Ovary (tissue), 9 donors: ENCODE measurements around the gene DGKI. TPM values are rescaled to one million over a fixed set of nuclear protein-coding genes. Genes with fewer than 3 reads are reported as not detected.

Experiments used
- DNase-seq, 5 donors: peaks; one replicate each; pipeline ENCODE4 v3.0.0-alpha.2; 2019 to 2020
- H3K27ac ChIP-seq, 2 donors: fragments of 200-600 bp; one replicate each; pipeline versions ENCODE4 v1.5.1 to v1.8.0; 2019 to 2022
- H3K27me3 ChIP-seq: fragments of 200-600 bp; one replicate; pipeline ENCODE4 v1.8.0; 2022
- H3K36me3 ChIP-seq: fragments of 200-600 bp; sonication (generic); one replicate; pipeline ENCODE4 v1.5.1; 2019
- H3K4me1 ChIP-seq: one replicate; pipeline ENCODE4 v1.8.1; 2013; ENCODE audit warnings: mild to moderate bottlenecking, moderate library complexity; ENCODE audit not compliant: insufficient read depth
- H3K4me3 ChIP-seq: fragments of 200-600 bp; sonication (generic); one replicate; pipeline ENCODE4 v1.5.1; 2017
- H3K9me3 ChIP-seq, 2 donors: fragments of 200-600 bp in 1 of 2; sonication (generic) in 1 of 2; one replicate each; pipeline versions ENCODE4 v1.5.1 to v1.8.1; 2013 to 2019; ENCODE audit warnings: mild to moderate bottlenecking in 1 of 2, moderate library complexity in 1 of 2
- CTCF ChIP-seq, 3 donors: fragments of 450-650 bp in 2 of 3; fragments of 200-600 bp in 1 of 3; IDR thresholded peaks; one replicate each; pipeline versions ENCODE4 v1.5.1 to v1.8.0; 2016 to 2022; ENCODE audit warnings: antibody characterized with exemption in 3 of 3, mild to moderate bottlenecking in 1 of 3
- EP300 ChIP-seq: sonication (generic); formaldehyde crosslinking; IDR thresholded peaks from one replicate; pipeline ENCODE4 v1.6.1; 2017; ENCODE audit warnings: antibody characterized with exemption
- POLR2A ChIP-seq: fragments of 450-650 bp; IDR thresholded peaks from one replicate; pipeline ENCODE4 v1.6.1; 2017; ENCODE audit warnings: antibody characterized with exemption, mild to moderate bottlenecking, moderate library complexity
- WGBS, 3 donors: extraction: QIAGEN DNeasy Blood & Tissue Kit in 1 of 3; methylation state at CpG; one replicate each; pipeline versions ENCODE4 v1.1.5 to v1.1.7; 2013 to 2017; 5-methylcytosine and 5-hydroxymethylcytosine counted together
- intact Hi-C, 4 donors: fragments of 100-400 bp; cut with DNase I; formaldehyde crosslinking; loops; one replicate each; pipeline versions ENCODE4 v1.11.0 to v1.15.1; 2022 to 2023
- polyA plus RNA-seq, 2 donors: library from polyadenylated mRNA; stranded (reverse); fragments of 200-250 nt in 1 of 2; fragments of 350-450 nt in 1 of 2; fragmentation: Illumina TruSeq in 1 of 2; extraction: RNeasy Lipid Tissue Mini Kit (QIAGEN cat#74804) in 1 of 2; gene quantifications; one replicate each; pipeline ENCODE4 v1.2.3, GENCODE V29; 2013 to 2014
- total RNA-seq, 7 donors: library from RNA; depleted of rRNA in 2 of 7; stranded (reverse); fragments of >200 nt in 2 of 7; fragmentation: NEBNext Ultra II Directional in 3 of 7; extraction: Animal tissue kit (Norgen Biotek cat#: 25700) in 3 of 7; gene quantifications; one replicate each; pipeline versions ENCODE4 v1.1.0 to v1.2.4, GENCODE V29; 2016 to 2023
- donor health status: DM: no; HTN: no; CAD: no; lungs with moderate emphysema.
- donor health status: DM: no; HTN: no; CAD: no.
- donor health status: Bipolar disorder and iron deficiency.
- donor health status: DM: yes; HTN: yes; CAD: no.
- donor health status: DM: no; HTN: no; CAD: no.
- donor health status: DM: yes; HTN: yes; CAD: no.

Gene DGKI
- total and polyA plus RNA-seq, 9 donors = 0.10 to 1.3 (median 0.29) TPM

DNA sequence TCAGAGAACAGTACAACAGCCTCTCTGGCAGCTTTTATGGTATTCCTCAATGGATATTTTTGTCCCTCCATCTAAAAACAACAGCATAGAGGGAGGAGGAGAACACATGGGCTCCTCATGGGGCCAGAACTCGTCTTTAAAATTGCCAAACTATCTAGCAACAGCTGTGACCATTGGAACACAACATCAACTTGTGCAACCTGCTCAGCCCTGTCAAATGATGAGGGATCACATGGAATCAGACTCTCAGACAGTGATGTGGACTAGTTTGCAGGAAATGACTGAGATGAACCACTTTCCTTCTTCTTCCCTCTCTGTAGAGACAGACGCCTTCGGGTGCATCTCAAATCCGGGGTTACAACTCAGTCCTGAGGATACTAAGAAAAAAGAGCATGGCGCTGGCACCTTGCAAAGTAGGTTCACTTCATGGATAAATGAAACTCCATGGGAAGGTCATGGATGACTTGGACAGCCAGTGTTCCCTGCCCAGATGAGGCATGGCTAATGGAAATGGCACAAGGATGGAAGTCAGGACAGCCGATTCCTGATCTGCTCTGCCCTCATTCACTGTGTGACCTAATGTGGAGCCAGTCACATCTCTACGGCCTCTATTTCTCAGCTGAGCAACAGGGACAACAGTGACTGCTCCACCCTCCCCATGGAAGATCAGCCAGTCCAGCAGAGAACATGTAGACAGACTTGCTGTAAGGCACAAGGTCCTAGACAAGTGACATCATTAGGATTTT lies 24.6 kb upstream of the DGKI start:
- no peaks in the 10 kb centered on the region for H3K27me3 ChIP-seq
- peaks cover 11% of the 10 kb centered on the region for H3K4me1 ChIP-seq
- no peak overlapping the region for H3K27ac ChIP-seq
- intact Hi-C loops = no loop called here
- no peak for TF ChIP-seq CTCF (IDR thresholded peaks at IDR 0.05)
- TF ChIP-seq POLR2A = no peak
- no peak for TF ChIP-seq EP300
- H3K4me3 ChIP-seq = no peak overlapping the region
- WGBS, 3 donors = 82 to 83% (median 82%) methylated on average over 7 of the region's 7 CpGs
- DNase-seq = no peak
- no peaks in the 10 kb centered on the region for H3K36me3 ChIP-seq
- H3K9me3 ChIP-seq = no peaks in the 10 kb centered on the region

- intact Hi-C loops = no loop called here
- DNase-seq = no peak
- no peaks in the 10 kb centered on the region for H3K27me3 ChIP-seq
- H3K36me3 ChIP-seq = no peaks in the 10 kb centered on the region
- H3K27ac ChIP-seq = no peak overlapping the region
- H3K4me3 ChIP-seq = no peak overlapping the region
- H3K9me3 ChIP-seq = no peaks in the 10 kb centered on the region
- peaks cover 11% of the 10 kb centered on the region for H3K4me1 ChIP-seq
- TF ChIP-seq CTCF (IDR thresholded peaks at IDR 0.05) (no peak), POLR2A (no peak), EP300 (no peak)
Observed at GRCh38 chr7:137870684-137871083, 23.9 kb upstream of the DGKI start.

GRCh38 chr7:137870078-137870477 lies 23.3 kb upstream of the DGKI start:
- 96 to 100% (median 98%) methylated on average over 1 of the region's 1 CpG for WGBS, 3 donors
- Histone ChIP-seq H3K36me3 (no peaks in the 10 kb centered on the region), H3K27ac (no peak overlapping the region), H3K4me3 (no peak overlapping the region), H3K9me3 (no peaks in the 10 kb centered on the region), H3K27me3 (no peaks in the 10 kb centered on the region), H3K4me1 (peaks cover 7% of the 10 kb centered on the region)
- no peak for DNase-seq
- TF ChIP-seq POLR2A (no peak), EP300 (no peak), CTCF (IDR thresholded peaks at IDR 0.05) (no peak)
- intact Hi-C loops = no loop called here

DNA sequence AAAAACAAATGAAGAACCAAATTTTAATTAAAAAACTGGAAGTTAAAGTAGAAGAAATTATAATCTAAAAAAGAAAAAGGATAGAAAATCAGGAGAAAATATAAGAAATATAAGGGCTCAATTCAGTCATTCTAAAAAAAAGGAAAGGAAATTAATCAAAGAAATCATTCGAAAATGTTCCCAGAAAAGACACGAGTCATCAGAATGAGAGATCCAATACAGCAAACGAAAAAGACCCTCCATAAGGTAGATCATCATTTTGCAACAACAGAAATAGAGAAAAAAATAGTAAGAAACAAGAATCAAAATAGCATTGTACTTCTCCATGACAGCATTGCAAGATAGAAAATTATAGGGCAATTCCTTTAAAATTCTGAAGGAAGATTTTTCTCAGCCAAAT lies 22.5 kb upstream of the DGKI start:
- intact Hi-C loops = no loop called here
- H3K27me3 ChIP-seq = no peaks in the 10 kb centered on the region
- H3K4me3 ChIP-seq = no peak overlapping the region
- TF ChIP-seq EP300 = no peak
- no peak for TF ChIP-seq CTCF (IDR thresholded peaks at IDR 0.05)
- no peak for TF ChIP-seq POLR2A
- WGBS, 3 donors = 94 to 96% (median 94%) methylated on average over 3 of the region's 3 CpGs
- no peak for DNase-seq
- peaks cover 7% of the 10 kb centered on the region for H3K4me1 ChIP-seq
- H3K9me3 ChIP-seq = no peaks in the 10 kb centered on the region
- no peaks in the 10 kb centered on the region for H3K36me3 ChIP-seq
- H3K27ac ChIP-seq = no peak overlapping the region
